Activated CD4-positive, alpha-beta T cell treated with anti-CD3 and anti-CD28 coated beads for 1 hour (primary cell): Measurements from ENCODE around the gene PPFIBP1.
"Not testable (repeated sequence)": the region's sequence is repeated elsewhere in the genome, so short reads cannot be mapped to it uniquely, and the experiment has no call there.

Source experiments
- DNase-seq: peaks from one replicate; pipeline ENCODE4 v3.0.0-alpha.2; 2020

The PPFIBP1 gene

GRCh38 chr12:27595231-27595642 is 71.2 kb downstream of the PPFIBP1 start:
- no peak for DNase-seq

GRCh38 chr12:27598866-27599265 is 74.9 kb downstream of the PPFIBP1 start:
- not testable (repeated sequence) for DNase-seq

- DNase-seq = not testable (repeated sequence)
Observed at GRCh38 chr12:27601056-27601828, 77.2 kb downstream of the PPFIBP1 start.

- no peak for DNase-seq
Observed at GRCh38 chr12:27602516-27602915, 78.5 kb downstream of the PPFIBP1 start.

GRCh38 chr12:27604431-27604830 is 80.4 kb downstream of the PPFIBP1 start:
- DNase-seq = no peak

GRCh38 chr12:27606986-27607385 is 83.0 kb downstream of the PPFIBP1 start:
- DNase-seq = no peak

GRCh38 chr12:27607591-27607990 is 83.6 kb downstream of the PPFIBP1 start:
- DNase-seq = no peak

GRCh38 chr12:27608890-27609289 is 84.9 kb downstream of the PPFIBP1 start:
- DNase-seq = no peak

- DNase-seq = no peak
Observed at GRCh38 chr12:27610374-27610773, 86.4 kb downstream of the PPFIBP1 start.

GRCh38 chr12:27614386-27614785 is 90.4 kb downstream of the PPFIBP1 start:
- DNase-seq = no peak

GRCh38 chr12:27614866-27615265 is 90.9 kb downstream of the PPFIBP1 start:
- DNase-seq = no peak

- DNase-seq = no peak
Observed at GRCh38 chr12:27615331-27615891, 91.4 kb downstream of the PPFIBP1 start.

GRCh38 chr12:27616356-27617142 is 92.5 kb downstream of the PPFIBP1 start:
- DNase-seq = no peak

GRCh38 chr12:27618836-27619235 is 94.8 kb downstream of the PPFIBP1 start:
- no peak for DNase-seq

- no peak for DNase-seq
Observed at GRCh38 chr12:27619308-27619707, 95.3 kb downstream of the PPFIBP1 start.

GRCh38 chr12:27620121-27620520 is 96.1 kb downstream of the PPFIBP1 start:
- no peak for DNase-seq

- DNase-seq = no peak
Observed at GRCh38 chr12:27622436-27623195, 98.6 kb downstream of the PPFIBP1 start.

GRCh38 chr12:27623645-27624044 is 99.6 kb downstream of the PPFIBP1 start:
- DNase-seq = no peak

- no peak for DNase-seq
Observed at GRCh38 chr12:27624586-27624985, 100.6 kb downstream of the PPFIBP1 start.

GRCh38 chr12:27627123-27627852 is 103.3 kb downstream of the PPFIBP1 start:
- no peak for DNase-seq

- not testable (repeated sequence) for DNase-seq
Observed at GRCh38 chr12:27627853-27628469, 104.0 kb downstream of the PPFIBP1 start.

GRCh38 chr12:27630219-27630618 is 106.2 kb downstream of the PPFIBP1 start:
- DNase-seq = not testable (repeated sequence)
